GM06990 (cell line): ENCODE data around the gene KRIT1.
"Not testable (repeated sequence)": the region's sequence is repeated elsewhere in the genome, so short reads cannot be mapped to it uniquely, and the experiment has no call there.

Experiments used
- DNase-seq: peaks from one replicate; pipeline ENCODE4 v3.0.0-alpha.2; 2011; ENCODE audit not compliant: insufficient read length; ENCODE audit errors: extremely low read depth
- H3K27me3 ChIP-seq: replicated peaks from 2 replicates; pipeline ENCODE4 v1.6.0; 2011; ENCODE audit warnings: low read length; ENCODE audit not compliant: control insufficient read depth, insufficient read depth
- H3K36me3 ChIP-seq: 2 replicates; pipeline ENCODE4 v1.5.1; 2011; ENCODE audit warnings: low read length; ENCODE audit not compliant: control insufficient read depth, insufficient read depth
- H3K4me3 ChIP-seq: replicated peaks from 2 replicates; pipeline ENCODE4 v1.5.1; 2011; ENCODE audit warnings: low read depth, mild to moderate bottlenecking, control low read depth, low read length
- TF ChIP-seq, protein P1 (sequence below): IDR thresholded peaks from 2 replicates; pipeline ENCODE4 v1.5.1; 2011; ENCODE audit warnings: low read length, control low read depth, mild to moderate bottlenecking, inconsistent platforms; ENCODE audit not compliant: insufficient read depth, poor library complexity, severe bottlenecking

The KRIT1 gene

DNA sequence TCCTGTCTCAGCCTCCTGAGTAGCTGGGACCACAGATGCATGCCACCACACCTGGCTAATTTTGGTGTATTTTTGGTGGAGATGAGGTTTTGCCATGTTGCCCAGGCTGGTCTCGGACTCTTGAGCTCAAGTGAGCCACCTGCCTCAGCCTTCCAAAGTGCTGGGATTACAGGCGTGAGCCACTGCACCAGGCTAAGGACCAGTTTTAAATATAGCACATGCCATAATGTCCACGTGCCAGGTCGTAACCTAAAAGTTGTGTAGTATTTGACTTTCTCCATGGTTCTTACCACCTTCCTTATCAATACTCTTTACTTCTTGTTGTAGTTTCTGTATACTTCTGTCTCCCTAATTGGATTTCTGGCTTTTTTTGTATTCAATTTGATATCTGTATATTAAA lies 13.3 kb upstream of the KRIT1 start:
- no peaks in the 10 kb centered on the region; the same call in 1 of the 2 replicates for H3K36me3 ChIP-seq
- TF ChIP-seq, protein P1, sequence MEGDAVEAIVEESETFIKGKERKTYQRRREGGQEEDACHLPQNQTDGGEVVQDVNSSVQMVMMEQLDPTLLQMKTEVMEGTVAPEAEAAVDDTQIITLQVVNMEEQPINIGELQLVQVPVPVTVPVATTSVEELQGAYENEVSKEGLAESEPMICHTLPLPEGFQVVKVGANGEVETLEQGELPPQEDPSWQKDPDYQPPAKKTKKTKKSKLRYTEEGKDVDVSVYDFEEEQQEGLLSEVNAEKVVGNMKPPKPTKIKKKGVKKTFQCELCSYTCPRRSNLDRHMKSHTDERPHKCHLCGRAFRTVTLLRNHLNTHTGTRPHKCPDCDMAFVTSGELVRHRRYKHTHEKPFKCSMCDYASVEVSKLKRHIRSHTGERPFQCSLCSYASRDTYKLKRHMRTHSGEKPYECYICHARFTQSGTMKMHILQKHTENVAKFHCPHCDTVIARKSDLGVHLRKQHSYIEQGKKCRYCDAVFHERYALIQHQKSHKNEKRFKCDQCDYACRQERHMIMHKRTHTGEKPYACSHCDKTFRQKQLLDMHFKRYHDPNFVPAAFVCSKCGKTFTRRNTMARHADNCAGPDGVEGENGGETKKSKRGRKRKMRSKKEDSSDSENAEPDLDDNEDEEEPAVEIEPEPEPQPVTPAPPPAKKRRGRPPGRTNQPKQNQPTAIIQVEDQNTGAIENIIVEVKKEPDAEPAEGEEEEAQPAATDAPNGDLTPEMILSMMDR: no peak
- no peaks in the 10 kb centered on the region for H3K27me3 ChIP-seq
- no peak overlapping the region for H3K4me3 ChIP-seq
- no peak for DNase-seq

DNA sequence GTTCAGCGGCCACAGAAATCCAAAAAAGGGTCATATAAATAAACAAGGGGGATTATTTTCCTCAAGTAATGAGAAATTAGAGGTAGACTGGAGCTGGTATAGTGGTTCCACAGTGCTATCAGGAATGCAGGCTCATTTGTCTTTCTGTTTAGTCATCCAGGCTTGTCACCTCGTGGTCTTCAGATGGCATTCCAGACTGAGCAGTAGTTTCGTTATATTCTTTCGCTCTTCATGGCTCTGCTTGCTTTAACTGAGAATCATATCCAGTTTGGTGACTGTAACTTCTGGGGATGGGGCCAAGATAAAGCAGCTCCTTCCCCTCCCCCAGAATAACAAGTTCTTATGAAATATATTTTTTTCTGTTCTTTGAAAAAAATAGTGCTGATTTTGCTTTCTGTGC lies 9.6 kb upstream of the KRIT1 start:
- no peaks in the 10 kb centered on the region for H3K27me3 ChIP-seq
- no peak for DNase-seq
- H3K4me3 ChIP-seq: no peak overlapping the region
- TF ChIP-seq, protein P1: no peak
- peaks cover 2% of the 10 kb centered on the region for H3K36me3 ChIP-seq

DNA sequence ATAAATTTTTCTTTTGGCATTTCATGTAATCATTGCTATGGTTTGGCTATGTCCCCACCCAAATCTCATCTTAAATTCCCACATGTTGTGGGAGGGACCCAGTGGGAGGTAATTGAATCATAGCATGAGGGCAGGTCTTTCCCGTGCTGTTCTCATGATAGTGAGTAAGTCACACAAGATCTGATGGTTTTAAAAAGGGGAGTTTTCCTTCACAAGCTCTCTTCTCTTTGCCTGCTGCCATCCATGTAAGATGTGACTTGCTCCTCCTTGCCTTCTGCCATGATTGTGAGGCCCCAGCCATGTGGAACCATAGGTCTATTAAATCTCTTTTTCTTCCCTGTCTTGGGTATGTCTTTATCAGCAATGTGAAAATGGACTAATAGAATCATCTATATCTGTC lies 9.1 kb upstream of the KRIT1 start:
- not testable (repeated sequence) for H3K36me3 ChIP-seq, H3K4me3 ChIP-seq, DNase-seq, H3K27me3 ChIP-seq

DNA sequence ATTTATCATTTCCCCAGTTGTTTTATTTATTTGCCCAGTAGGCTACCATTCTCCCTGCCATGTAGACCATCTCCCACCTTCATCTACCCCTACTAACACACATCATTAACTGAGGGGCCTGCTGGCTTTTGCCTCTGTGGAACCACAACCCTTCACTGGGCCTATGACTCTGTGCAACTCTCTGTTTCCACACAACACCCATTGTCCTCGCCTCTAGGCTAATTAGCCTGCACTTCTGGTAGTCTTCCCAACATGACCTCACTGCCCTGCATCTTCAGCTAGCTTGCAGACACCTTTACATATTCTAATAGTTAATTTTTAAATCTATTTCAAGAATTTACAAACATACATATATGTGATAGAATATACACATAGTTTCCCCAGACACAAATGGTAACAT lies 7.5 kb upstream of the KRIT1 start:
- no peak for DNase-seq
- no peak overlapping the region for H3K4me3 ChIP-seq
- H3K36me3 ChIP-seq: peaks cover 2% of the 10 kb centered on the region
- no peaks in the 10 kb centered on the region for H3K27me3 ChIP-seq
- TF ChIP-seq, protein P1: no peak

DNA sequence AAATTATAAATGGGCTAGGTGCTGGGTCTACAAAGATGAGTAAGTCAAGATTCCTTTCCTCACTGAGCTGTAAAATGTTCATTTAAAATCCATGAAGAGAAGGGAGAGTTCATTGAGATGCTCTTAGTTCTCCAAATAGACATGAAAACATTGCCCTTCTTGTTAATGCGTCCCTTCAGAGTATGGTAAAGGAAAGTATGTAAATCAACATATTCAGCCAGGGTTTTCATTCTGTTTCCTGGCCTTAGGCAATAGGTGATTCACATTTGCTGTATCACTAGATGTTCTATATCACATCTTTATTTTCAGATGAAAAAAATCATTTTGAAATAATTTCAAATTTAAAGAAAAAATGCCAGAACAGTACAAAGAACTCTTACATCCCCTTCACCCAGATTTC lies 5.5 kb upstream of the KRIT1 start:
- DNase-seq: no peak
- TF ChIP-seq, protein P1: no peak
- H3K27me3 ChIP-seq: no peaks in the 10 kb centered on the region
- peaks cover 2% of the 10 kb centered on the region for H3K36me3 ChIP-seq
- no peak overlapping the region for H3K4me3 ChIP-seq

DNA sequence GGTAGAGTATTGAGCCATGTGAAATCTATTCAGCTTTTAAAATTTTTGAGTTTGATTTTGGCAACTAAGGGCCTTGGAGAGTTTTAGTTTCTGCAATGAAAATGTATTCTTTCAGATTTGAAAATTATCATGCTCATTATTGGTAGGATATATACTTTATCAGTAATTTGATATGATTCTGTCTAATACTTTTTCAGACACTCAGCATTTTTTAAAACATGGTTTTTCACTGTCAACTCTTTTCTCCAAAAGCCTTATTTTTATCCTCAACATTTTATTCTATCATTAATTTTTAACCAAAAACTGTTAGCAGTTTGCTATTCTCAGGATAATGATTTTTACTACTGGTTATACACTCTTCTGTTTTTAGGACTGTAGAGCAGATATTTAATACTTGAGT lies 4.9 kb upstream of the KRIT1 start:
- no peak for DNase-seq
- H3K27me3 ChIP-seq: no peaks in the 10 kb centered on the region
- H3K36me3 ChIP-seq: peaks cover 2% of the 10 kb centered on the region
- H3K4me3 ChIP-seq: no peak overlapping the region
- TF ChIP-seq, protein P1: no peak
